Measurements from ENCODE around the gene NOD2. TPM values are rescaled to one million over a fixed set of nuclear protein-coding genes. Genes with fewer than 3 reads are reported as not detected.

Gene NOD2
- total RNA-seq, 4 donors from 2014 or later = 1.7 to 4.1 TPM; not detected in 2

GRCh38 chr16:50733468-50733867, 40.1 kb downstream of the NOD2 start:
- no peak for DNase-seq
- Histone ChIP-seq H3K4me1 (no peaks in the 10 kb centered on the region), H3K36me3 (no peaks in the 10 kb centered on the region), H3K27ac (no peak overlapping the region), H3K4me3 (no peak overlapping the region), H3K27me3 (no peaks in the 10 kb centered on the region), H3K9me3 (no peaks in the 10 kb centered on the region)
- no peak for TF ChIP-seq CTCF (IDR thresholded peaks at IDR 0.05)
- no peak for TF ChIP-seq POLR2A (IDR thresholded peaks at IDR 0.05)

- no peaks in the 10 kb centered on the region for H3K4me1 ChIP-seq
- no peaks in the 10 kb centered on the region for H3K27me3 ChIP-seq
- H3K4me3 ChIP-seq = no peak overlapping the region
- no peaks in the 10 kb centered on the region for H3K9me3 ChIP-seq
- H3K27ac ChIP-seq = no peak overlapping the region
- DNase-seq = no peak
- no peak for TF ChIP-seq CTCF (IDR thresholded peaks at IDR 0.05)
- TF ChIP-seq POLR2A (IDR thresholded peaks at IDR 0.05) = no peak
- H3K36me3 ChIP-seq = no peaks in the 10 kb centered on the region
Observed at GRCh38 chr16:50735629-50736122, 42.3 kb downstream of the NOD2 start.

- no peak for DNase-seq
Observed at GRCh38 chr16:50736448-50736847, 43.0 kb downstream of the NOD2 start.

GRCh38 chr16:50737420-50737959, 44.1 kb downstream of the NOD2 start:
- peaks cover 0 to 4% (median 4%) of the 10 kb centered on the region in 4 donors for H3K4me1 ChIP-seq
- H3K9me3 ChIP-seq = no peaks in the 10 kb centered on the region
- no peak for DNase-seq
- no peaks in the 10 kb centered on the region for H3K27me3 ChIP-seq
- TF ChIP-seq CTCF (IDR thresholded peaks at IDR 0.05) (no peak), POLR2A (IDR thresholded peaks at IDR 0.05) (no peak)
- H3K36me3 ChIP-seq = no peaks in the 10 kb centered on the region
- H3K27ac ChIP-seq = no peak overlapping the region
- H3K4me3 ChIP-seq = no peak overlapping the region

More at GRCh38 chr16:50736448-50736847, 43.0 kb downstream of the NOD2 start:
- TF ChIP-seq CTCF (IDR thresholded peaks at IDR 0.05) (no peak), POLR2A (IDR thresholded peaks at IDR 0.05) (no peak)
- Histone ChIP-seq H3K4me1 (peaks cover 0 to 4% (median 4%) of the 10 kb centered on the region in 4 donors), H3K27me3 (no peaks in the 10 kb centered on the region), H3K27ac (no peak overlapping the region), H3K9me3 (no peaks in the 10 kb centered on the region), H3K36me3 (no peaks in the 10 kb centered on the region), H3K4me3 (no peak overlapping the region)

GRCh38 chr16:50739031-50739430, 45.6 kb downstream of the NOD2 start:
- Histone ChIP-seq H3K4me3 (no peak overlapping the region), H3K4me1 (peaks cover 0 to 15% (median 7%) of the 10 kb centered on the region in 4 donors), H3K27me3 (no peaks in the 10 kb centered on the region), H3K9me3 (no peaks in the 10 kb centered on the region), H3K27ac (no peak overlapping the region), H3K36me3 (no peaks in the 10 kb centered on the region)
- TF ChIP-seq CTCF (IDR thresholded peaks at IDR 0.05) = no peak
- TF ChIP-seq POLR2A (IDR thresholded peaks at IDR 0.05) = no peak
- DNase-seq = no peak
